NB4 (cell line): ENCODE measurements around the gene RAET1G.

ENCODE experiments used
- DNase-seq: peaks from one replicate; pipeline ENCODE4 v3.0.0; 2010; ENCODE audit warnings: low read depth
- H3K4me3 ChIP-seq: one replicate; pipeline ENCODE4 v1.5.1; 2011; ENCODE audit warnings: mild to moderate bottlenecking, low read depth, low read length, moderate library complexity
- CTCF ChIP-seq: IDR thresholded peaks from one replicate; pipeline ENCODE4 v1.5.1; 2012; ENCODE audit warnings: low read depth, low read length
- MAX ChIP-seq: IDR thresholded peaks from 2 replicates; pipeline ENCODE4 v1.6.1; 2011; ENCODE audit warnings: low read depth, low read length
- MYC ChIP-seq: IDR thresholded peaks from 2 replicates; pipeline ENCODE4 v1.6.1; 2011; ENCODE audit warnings: low read depth, low read length
- POLR2A ChIP-seq: IDR thresholded peaks from 2 replicates; pipeline ENCODE4 v1.6.1; 2011; ENCODE audit warnings: mild to moderate bottlenecking; ENCODE audit not compliant: insufficient read length; ENCODE audit errors: extremely low read depth

RAET1G gene

GRCh38 chr6:149881860-149882259 lies 41.1 kb downstream of the RAET1G start:
- no peak for DNase-seq
- H3K4me3 ChIP-seq: no peak overlapping the region
- TF ChIP-seq CTCF (no peak), MAX (no peak), MYC (no peak)

GRCh38 chr6:149881066-149881766 lies 41.7 kb downstream of the RAET1G start:
- H3K4me3 ChIP-seq: no peak overlapping the region
- no peak for DNase-seq
- no peak for TF ChIP-seq MAX
- TF ChIP-seq MYC: no peak
- no peak for TF ChIP-seq POLR2A
- no peak for TF ChIP-seq CTCF

GRCh38 chr6:149877659-149878058 lies 45.3 kb downstream of the RAET1G start:
- DNase-seq: no peak
- TF ChIP-seq MAX (no peak), MYC (no peak)
- H3K4me3 ChIP-seq: no peak overlapping the region

GRCh38 chr6:149876241-149876933 lies 46.5 kb downstream of the RAET1G start:
- no peak overlapping the region for H3K4me3 ChIP-seq
- no peak for DNase-seq
- no peak for TF ChIP-seq POLR2A
- no peak for TF ChIP-seq CTCF
- no peak for TF ChIP-seq MAX
- TF ChIP-seq MYC: no peak

GRCh38 chr6:149872233-149872632 lies 50.7 kb downstream of the RAET1G start:
- DNase-seq: no peak
- no peak for TF ChIP-seq POLR2A
- TF ChIP-seq CTCF: no peak
- TF ChIP-seq MAX: no peak
- no peak for TF ChIP-seq MYC
- no peak overlapping the region for H3K4me3 ChIP-seq

- H3K4me3 ChIP-seq: no peak overlapping the region
- DNase-seq: no peak
- TF ChIP-seq MYC: no peak
Observed at GRCh38 chr6:149871182-149871581, 51.7 kb downstream of the RAET1G start.
